Neutrophil (primary cell): ENCODE measurements around the gene SNX8.
"Not testable (repeated sequence)": the region's sequence is repeated elsewhere in the genome, so short reads cannot be mapped to it uniquely, and the experiment has no call there.

Source experiments
- H3K27ac ChIP-seq: fragments of 200-600 bp; sonication (generic); 2 replicates; pipeline ENCODE4 v1.5.1; 2016; ENCODE audit warnings: mild to moderate bottlenecking, moderate library complexity
- H3K27me3 ChIP-seq: fragments of 200-600 bp; sonication (generic); 2 replicates; pipeline ENCODE4 v1.6.0; 2016; ENCODE audit warnings: mild to moderate bottlenecking
- H3K36me3 ChIP-seq: fragments of 200-600 bp; sonication (generic); 2 replicates; pipeline ENCODE4 v1.5.1; 2017
- H3K4me1 ChIP-seq, 2 experiments: fragments of 200-600 bp in 1 of 2; sonication (generic) in 1 of 2; 1 replicate in 1 of 2; 2 replicates in 1 of 2; pipeline versions ENCODE4 v1.5.1 to v1.6.1; 2013 to 2016; ENCODE audit warnings: low read depth in 1 of 2, low read length in 1 of 2, mild to moderate bottlenecking in 1 of 2, moderate library complexity in 1 of 2; ENCODE audit not compliant: control insufficient read depth in 1 of 2, insufficient read depth in 1 of 2
- H3K4me3 ChIP-seq, 2 experiments: fragments of 200-600 bp in 1 of 2; sonication (generic) in 1 of 2; 1 replicate in 1 of 2; 2 replicates in 1 of 2; pipeline ENCODE4 v1.5.1; 2013 to 2016; ENCODE audit warnings: low read depth in 1 of 2, low read length in 1 of 2, mild to moderate bottlenecking in 1 of 2, moderate library complexity in 1 of 2
- H3K9me3 ChIP-seq: fragments of 200-600 bp; sonication (generic); 2 replicates; pipeline ENCODE4 v1.5.1; 2016
- CTCF ChIP-seq: fragments of 200-600 bp; sonication (generic); IDR thresholded peaks from 2 replicates; pipeline ENCODE4 v1.5.1; 2016; ENCODE audit warnings: antibody characterized with exemption

SNX8 gene

GRCh38 chr7:2354186-2354938, 40.1 kb upstream of the SNX8 start, which contains the start of gene EIF3B:
EIF3B (plus strand) TSS chr7:2354827; CDS start chr7:2354922, 95 bp downstream.
- TF ChIP-seq CTCF = peak; percentile 18
- H3K4me3 ChIP-seq = peak within 1 kb of the TSS; percentile 66 to 70
- no peaks in the 10 kb centered on the region for H3K9me3 ChIP-seq
- no peaks in the 10 kb centered on the region for H3K36me3 ChIP-seq
- no peaks in the 10 kb centered on the region for H3K27me3 ChIP-seq
- H3K4me1 ChIP-seq = peaks cover 41 to 43% of the 10 kb centered on the region in 2 experiments
- peak within 1 kb of the TSS; percentile 97 for H3K27ac ChIP-seq

- Histone ChIP-seq H3K36me3 (no peaks in the 10 kb centered on the region), H3K27me3 (no peaks in the 10 kb centered on the region), H3K4me1 (peaks cover 41 to 43% of the 10 kb centered on the region in 2 experiments), H3K9me3 (no peaks in the 10 kb centered on the region), H3K27ac (peak overlapping the region; percentile 97), H3K4me3 (peak overlapping the region; percentile 66 to 70)
- no peak for TF ChIP-seq CTCF
Observed at GRCh38 chr7:2353936-2354185, 39.6 kb upstream of the SNX8 start.

- Histone ChIP-seq H3K36me3 (no peaks in the 10 kb centered on the region), H3K27me3 (no peaks in the 10 kb centered on the region), H3K4me3 (peak overlapping the region; percentile 66 to 70), H3K4me1 (peaks cover 38 to 40% of the 10 kb centered on the region in 2 experiments), H3K27ac (peak overlapping the region; percentile 97), H3K9me3 (no peaks in the 10 kb centered on the region)
- TF ChIP-seq CTCF = no peak
Observed at GRCh38 chr7:2353113-2353935, 39.1 kb upstream of the SNX8 start.

- peaks cover 15 to 16% of the 10 kb centered on the region in 2 experiments for H3K4me1 ChIP-seq
- H3K9me3 ChIP-seq = no peaks in the 10 kb centered on the region
- no peak overlapping the region for H3K4me3 ChIP-seq
- no peak overlapping the region for H3K27ac ChIP-seq
- H3K27me3 ChIP-seq = no peaks in the 10 kb centered on the region
- H3K36me3 ChIP-seq = no peaks in the 10 kb centered on the region
- no peak for TF ChIP-seq CTCF
Observed at GRCh38 chr7:2350861-2351260, 36.6 kb upstream of the SNX8 start.

GRCh38 chr7:2350055-2350454, 35.8 kb upstream of the SNX8 start:
- Histone ChIP-seq H3K4me1 (peaks cover 7 to 8% of the 10 kb centered on the region in 2 experiments), H3K27me3 (no peaks in the 10 kb centered on the region)
- no peak for TF ChIP-seq CTCF

GRCh38 chr7:2347351-2348063, 33.3 kb upstream of the SNX8 start:
- H3K27ac ChIP-seq, H3K9me3 ChIP-seq, H3K27me3 ChIP-seq, H3K36me3 ChIP-seq, H3K4me3 ChIP-seq, H3K4me1 ChIP-seq: not testable (repeated sequence)

More at GRCh38 chr7:2350055-2350454, 35.8 kb upstream of the SNX8 start:
- Histone ChIP-seq H3K36me3 (no peaks in the 10 kb centered on the region), H3K9me3 (no peaks in the 10 kb centered on the region), H3K4me3 (no peak overlapping the region), H3K27ac (no peak overlapping the region)
